ENCODE data around the gene CD70.
"Not testable (repeated sequence)": the region's sequence is repeated elsewhere in the genome, so short reads cannot be mapped to it uniquely, and the experiment has no call there.

CD70 gene

DNA sequence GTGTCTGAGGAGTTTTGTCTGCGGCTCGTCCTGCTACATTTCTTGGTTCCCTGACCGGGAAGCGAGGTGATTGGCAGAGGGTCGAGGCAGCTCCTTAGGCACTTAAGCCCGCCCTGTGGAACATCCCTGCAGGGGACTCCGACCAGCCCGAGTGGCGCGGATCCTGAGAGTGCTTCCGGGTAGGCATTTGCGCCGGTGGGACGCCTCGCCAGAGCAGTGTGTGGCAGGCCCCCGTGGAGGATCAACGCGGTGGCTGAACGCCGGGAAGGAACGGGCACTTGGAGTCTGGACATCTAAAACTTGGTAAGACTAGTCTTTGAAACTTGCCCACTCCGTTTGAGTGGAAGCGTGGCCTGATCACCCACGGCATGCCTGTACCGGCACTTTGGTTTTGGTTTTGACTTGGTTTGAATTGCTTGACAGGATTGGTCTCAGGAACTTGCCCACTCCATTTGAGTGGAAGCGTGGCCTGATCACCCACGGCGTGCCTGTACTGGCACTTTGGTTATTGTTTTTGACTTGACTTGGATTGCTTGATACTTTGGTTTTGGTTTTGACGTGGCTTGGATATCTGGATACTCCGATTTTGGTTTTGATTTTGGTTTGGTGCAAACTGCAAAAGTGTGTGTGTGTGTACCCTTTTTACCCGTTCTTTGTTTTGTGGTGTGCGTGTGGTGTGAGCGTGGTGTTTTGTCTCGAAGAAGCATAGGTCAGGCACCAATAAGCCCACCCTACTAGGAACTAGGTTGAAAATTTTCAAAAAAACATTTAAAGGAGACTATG lies 6.7 kb upstream of the CD70 start:
- not testable (repeated sequence) for DNase-seq

- no peak for DNase-seq
These were observed 5.7 kb upstream of the CD70 start for GRCh38 chr19:6596621-6597020.

DNA sequence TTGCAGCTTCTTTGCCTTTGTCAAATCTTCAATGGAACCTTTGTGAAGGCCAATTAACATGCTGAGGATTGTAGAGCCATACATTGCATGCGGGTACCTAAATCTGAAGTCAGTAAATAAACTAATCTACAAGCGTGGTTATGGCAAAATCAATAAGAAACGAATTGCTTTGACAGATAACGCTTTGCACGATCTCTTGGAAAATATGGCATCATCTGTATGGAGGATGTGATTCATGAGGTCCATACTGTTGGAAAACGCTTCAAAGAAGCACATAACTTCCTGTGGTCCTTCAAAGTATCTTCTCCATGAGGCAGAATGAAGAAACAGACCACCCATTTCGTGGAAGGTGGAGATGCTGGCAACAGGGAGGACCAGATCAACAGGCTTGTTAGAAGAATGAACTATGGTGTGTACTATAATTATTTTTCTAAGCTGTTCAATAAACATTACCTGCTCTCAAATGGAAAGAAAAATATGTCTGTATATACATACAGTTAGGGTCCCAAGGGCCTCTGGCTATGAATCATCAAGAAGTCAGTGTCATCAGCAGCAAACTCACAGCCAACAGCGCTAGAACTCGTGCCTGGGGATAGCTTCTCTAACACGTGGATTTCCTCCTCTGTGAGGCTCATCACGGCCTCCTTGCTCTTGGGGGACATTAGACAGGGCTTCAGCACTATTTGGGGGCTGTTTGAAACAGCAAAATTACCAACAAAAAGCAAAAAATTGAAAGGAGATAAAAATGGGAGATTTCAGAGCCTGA lies 2.9 kb upstream of the CD70 start:
- DNase-seq = no peak

- no peak for DNase-seq
These were observed 608 bp downstream of the CD70 start for GRCh38 chr19:6590258-6590826.

DNA sequence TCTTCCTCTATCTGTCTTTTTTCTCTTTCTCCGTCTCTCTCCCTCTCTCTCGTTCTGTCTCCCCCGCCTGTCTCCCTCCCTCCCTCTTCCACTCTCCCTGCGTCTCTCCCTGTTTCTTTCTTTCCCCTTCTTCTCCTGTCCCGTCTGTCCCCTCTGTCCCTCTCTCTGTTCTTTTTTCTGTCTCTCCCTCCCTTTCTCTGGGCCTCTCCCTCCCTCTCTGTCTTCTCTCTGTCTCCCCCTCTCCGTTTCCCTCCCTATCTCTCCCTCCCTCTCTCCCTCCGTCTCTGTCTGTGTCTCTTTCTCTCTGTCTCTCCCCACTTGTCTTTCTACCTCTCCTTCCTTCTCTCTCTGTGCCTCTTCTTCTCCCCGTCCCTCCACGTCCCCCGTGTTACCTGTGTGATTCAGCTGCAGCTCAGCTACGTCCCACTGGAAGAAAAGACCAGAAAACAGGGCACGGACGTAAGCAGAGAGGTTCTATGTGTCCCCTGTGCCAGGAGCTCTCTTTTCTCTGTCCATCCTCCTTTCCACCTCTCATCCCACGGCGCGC lies 1.2 kb downstream of the CD70 start:
- DNase-seq = no peak

GRCh38 chr19:6588508-6589345 lies 2.2 kb downstream of the CD70 start:
- DNase-seq = no peak

DNA sequence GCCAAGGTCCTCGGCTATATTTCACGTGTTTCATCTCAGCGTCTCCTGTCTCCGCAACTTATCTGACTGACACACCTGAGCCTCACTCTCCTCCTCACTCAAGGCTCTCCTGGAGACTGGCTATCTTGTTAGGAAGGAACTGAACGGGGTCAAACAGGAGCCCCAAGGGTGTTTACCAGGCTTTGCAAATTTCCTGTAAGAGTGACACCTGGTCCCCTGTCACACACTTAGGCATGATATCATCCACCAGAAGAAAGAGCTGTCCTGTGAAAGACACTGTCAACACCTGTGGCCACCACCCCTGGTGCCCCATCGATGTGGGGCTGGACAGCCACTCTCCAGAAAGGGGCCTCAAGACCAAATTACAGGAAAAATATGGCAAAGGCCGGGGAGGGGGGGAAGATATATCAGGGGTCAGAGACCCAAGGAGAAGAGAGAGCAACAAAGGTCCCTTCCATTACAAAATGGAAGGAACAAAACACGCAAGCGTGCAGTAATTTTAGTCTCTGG lies 2.9 kb downstream of the CD70 start:
- no peak for DNase-seq

GRCh38 chr19:6587093-6587820 lies 3.7 kb downstream of the CD70 start:
- no peak for DNase-seq

GRCh38 chr19:6586726-6587092 lies 4.2 kb downstream of the CD70 start:
- no peak for DNase-seq

- no peak for DNase-seq
These were observed 4.9 kb downstream of the CD70 start for GRCh38 chr19:6586056-6586455.

DNA sequence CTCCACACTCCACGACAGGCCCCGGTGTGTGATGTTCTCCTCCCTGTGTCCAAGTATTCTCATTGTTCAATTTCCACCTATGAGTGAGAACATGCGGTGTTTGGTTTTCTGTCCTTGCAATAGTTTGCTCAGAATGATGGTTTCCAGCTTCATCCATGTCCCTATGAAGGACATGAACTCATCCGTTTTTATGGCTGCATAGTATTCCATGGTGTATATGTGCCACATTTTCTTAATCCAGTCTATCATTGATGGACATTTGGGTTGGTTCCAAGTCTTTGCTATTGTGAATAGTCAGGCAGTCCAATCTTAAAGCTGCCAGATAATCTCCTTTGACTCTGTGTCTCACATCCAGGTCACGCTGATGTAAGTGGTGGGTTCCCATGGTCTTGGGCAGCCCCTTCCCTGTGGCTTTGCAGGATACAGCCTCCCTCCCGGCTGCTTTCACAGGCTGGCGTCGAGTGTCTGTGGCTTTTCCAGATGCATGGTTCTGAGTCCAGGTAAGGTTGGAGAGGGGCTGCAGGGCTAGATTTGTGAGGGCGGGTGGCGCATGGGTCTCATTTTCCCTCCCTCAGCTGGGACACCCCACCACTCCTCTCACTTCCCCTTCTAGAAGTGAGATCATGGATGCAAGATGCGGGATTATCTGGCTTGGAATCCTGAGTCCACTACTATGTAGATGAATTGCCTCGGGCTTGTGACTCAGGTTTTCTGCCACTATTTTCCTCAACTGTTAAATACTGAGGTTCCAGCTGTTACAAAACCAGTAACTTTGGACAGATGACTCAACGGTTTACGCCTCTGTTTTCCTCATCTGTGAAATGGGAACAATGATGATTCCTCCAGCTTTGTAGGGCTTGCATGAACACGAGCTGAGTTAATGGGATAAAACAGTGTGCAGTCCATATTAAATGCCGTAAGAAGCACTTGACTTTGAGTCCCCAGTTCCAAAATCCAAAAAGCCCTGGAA lies 8.2 kb downstream of the CD70 start:
- DNase-seq = not testable (repeated sequence)

GRCh38 chr19:6580313-6580712 lies 10.6 kb downstream of the CD70 start:
- no peak for DNase-seq

- DNase-seq = no peak
These were observed 11.3 kb downstream of the CD70 start for GRCh38 chr19:6579450-6580178.

GRCh38 chr19:6577476-6578125 lies 13.3 kb downstream of the CD70 start:
- DNase-seq = no peak

- DNase-seq = no peak
These were observed 14.0 kb downstream of the CD70 start for GRCh38 chr19:6576869-6577475.

- DNase-seq = no peak
These were observed 17.6 kb downstream of the CD70 start for GRCh38 chr19:6573350-6573749.

GRCh38 chr19:6572217-6572616 lies 18.7 kb downstream of the CD70 start:
- peak in 8 of 14 donors; percentile 17 to 42 (median 28) for DNase-seq

DNA sequence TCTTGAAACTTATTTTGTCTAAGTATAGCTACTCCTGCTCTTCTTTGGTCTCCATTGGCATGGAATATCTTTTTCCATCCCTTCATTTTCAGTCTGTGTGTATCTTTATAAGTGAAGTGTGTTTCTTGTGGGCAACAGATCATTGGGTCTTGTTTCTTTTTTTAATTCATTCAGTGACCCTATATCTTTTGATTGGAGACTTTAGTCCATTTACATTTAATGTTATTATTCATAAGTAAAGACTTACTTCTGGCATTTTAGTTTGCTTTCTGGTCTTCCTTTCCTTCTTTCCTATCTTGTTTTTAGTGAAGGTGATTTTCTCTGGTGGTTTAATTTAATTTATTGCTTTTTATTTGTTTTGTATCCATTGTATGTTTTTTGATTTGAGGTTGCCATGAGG lies 19.8 kb downstream of the CD70 start:
- no peak for DNase-seq

DNA sequence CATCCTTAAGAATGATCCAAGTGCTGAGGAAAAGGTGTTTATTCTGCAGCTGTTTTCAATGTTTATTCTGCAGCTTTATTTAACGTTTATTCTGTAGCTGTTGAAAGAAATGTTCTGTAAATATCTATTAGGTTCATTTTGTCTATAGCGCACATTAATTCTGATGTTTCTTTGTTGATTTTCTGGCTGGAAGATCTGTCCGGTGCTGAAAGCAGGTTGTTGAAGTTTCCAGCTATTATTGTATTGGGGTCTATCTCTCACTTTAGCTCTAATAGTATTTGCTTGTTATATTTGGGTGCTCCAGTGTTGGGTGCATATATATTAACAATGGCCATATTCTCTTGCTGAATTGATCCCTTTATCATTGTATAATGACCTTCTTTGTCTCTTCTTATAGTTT lies 20.2 kb downstream of the CD70 start:
- no peak for DNase-seq

Data from C1 segment of cervical spinal cord (tissue), 14 donors.